ENCODE results near the gene ZNF74.
A peak's percentile ranks its signal among the peaks of the same experiment; 100 is the strongest.
"Not testable (repeated sequence)": the region's sequence is repeated elsewhere in the genome, so short reads cannot be mapped to it uniquely, and the experiment has no call there.

The ZNF74 gene

DNA sequence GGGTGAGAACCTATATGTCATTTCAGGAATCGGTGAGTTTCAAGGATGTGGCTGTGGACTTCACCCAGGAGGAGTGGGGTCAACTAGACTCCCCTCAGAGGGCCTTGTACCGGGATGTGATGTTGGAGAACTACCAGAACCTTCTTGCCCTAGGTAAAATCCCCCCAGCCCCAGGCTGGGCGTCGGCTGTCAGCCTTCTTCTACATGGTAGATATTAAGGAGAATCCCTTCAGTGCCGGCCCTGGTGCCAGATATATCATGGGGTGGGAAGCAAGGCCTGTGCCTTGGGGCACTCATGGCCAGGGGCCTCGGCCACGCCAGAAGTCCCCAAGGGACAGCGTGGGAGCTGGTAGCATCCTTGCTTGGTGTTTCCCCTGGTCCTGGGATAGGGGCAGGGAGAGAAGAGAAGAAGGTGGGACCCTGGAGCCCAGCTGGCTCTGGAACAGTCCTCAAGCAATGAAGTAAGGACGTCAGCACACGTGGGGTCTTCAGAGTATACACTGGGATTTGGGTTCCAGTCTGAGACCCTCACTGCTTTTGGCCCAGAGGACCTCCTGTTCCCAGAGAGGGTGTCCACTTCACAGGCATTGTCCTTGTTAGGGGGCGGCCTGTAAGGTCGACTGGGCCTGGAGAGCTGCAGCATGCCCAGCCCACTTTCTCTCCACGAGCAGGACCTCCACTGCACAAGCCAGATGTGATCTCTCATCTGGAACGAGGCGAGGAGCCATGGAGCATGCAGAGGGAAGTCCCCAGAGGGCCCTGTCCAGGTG lies 6.8 kb downstream of the ZNF74 start:
- no peak for DNase-seq (ENCODE audit: low spot score)

DNA sequence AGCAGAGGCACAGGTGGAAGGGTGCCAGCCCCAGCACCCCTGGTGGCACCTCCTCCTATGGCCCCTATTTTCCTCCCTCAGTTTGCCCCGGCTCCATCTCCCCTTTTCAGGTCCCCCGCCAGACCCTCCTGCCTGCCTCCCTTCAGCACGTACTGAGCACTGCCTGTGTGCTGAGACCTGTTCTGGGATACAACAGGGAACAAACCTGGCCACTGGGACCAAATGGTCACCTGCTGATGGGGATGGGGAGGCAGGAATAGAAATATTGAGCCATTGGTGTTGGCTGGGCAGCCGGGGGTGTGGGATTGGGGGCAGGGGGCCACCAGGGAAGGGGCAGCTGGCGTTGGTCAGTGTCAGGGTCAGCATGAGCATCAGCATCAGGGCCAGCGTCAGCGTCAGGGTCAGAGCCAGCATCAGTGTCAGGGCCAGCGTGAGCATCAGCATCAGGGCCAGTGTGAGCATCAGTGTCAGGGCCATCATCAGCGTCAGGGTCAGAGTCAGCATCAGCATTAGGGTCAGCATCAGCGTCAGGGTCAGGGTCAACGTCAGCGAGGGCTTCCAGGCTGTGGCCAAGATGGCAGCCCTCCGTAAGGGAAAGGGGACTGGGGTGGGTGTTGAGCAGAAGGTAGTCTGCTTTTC lies 7.5 kb downstream of the ZNF74 start:
- DNase-seq (ENCODE audit: low spot score), result no peak

DNA sequence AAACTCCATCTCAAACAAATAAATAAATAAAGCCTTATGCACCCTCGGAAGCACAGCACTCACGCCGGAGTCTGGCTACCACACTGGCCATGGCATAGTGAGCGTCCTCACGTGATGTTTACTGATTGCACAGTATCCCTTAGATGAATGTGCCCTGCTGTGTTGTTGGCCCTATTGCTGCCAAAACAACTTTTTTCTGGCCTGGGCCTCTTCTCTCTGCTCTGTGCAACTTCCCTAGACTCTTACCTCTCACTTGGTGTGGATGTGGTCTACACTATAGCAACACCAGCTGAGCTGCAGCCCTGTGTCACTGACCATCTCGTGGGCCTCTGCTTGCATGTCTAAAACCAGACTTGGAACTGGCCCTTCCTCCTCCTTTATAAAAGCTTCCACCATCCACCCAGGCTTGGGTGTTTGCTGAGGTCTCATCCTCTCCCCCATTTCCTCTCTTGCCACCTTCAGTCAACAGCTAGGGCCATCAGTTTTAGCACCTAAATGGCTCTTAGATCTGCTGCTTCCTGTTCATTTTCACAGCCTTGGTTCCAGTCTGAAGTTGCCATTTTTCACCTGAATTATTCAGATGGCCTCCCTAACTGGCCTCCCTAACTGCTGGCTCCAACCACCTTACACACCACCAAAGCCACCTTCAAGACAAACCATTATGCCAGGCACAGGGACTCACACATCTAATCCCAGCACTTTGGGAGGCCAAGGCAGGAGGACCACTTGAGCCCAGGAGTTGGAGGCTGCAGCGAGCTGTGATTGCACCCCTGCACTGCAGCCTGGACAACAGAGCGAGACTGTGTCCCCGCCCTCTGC lies 9.2 kb downstream of the ZNF74 start:
- DNase-seq (ENCODE audit: low spot score), result no peak

DNA sequence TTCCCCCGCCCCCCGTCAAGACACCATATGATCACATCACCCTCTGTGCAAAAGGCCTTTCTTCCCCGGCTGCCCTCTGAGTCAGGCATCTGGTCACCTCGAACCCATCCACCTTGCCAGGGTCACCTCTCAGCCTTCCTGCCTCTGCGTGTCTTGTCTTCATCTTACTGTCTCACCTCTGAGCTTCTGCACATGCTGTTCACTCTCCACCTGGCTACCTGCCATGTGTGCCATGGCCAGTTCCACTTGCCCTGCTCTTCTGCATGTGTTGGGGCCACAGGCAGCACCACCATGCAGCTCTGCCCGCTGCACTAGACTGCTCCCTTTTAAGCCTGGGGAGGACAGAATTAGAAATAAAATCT lies 9.8 kb downstream of the ZNF74 start:
- DNase-seq (ENCODE audit: low spot score), result no peak

DNA sequence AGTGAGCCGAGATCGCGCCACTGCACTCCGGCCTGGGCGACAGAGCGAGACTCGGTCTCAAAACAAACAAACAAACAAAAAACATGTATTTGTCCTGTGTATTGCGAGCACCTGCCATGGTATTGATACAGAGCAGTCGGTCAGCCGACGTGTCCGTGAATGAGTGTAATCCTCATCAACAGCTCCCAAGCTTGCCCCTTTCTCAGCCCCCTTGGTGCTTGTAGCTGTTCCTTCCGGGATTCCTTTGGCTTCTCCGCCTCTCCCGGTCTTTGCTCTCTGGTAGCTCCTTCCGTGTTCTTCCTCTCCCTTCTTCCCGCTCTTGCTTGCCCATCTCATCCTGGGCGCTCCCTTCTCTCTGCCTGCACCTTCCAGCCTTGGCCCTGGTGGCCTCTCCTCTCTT lies 10.9 kb downstream of the ZNF74 start:
- DNase-seq (ENCODE audit: low spot score), result no peak

DNA sequence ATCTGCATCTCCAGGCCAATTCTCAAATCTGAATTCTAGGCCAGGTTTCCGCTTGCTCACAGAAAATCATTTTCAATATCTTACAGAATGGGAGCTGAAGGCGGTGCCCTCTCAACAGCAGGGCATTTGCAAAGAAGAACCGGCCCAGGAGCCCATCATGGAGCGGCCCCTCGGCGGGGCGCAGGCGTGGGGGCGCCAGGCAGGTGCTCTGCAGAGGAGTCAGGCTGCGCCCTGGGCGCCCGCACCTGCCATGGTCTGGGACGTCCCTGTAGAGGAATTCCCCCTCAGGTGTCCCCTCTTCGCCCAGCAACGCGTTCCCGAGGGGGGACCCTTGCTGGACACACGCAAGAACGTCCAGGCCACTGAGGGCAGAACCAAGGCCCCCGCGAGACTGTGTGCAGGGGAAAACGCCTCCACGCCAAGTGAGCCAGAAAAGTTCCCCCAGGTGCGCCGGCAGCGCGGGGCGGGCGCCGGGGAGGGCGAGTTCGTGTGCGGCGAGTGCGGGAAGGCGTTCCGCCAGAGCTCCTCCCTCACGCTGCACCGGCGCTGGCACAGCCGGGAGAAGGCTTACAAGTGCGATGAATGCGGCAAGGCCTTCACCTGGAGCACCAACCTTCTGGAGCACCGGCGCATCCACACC lies 11.5 kb downstream of the ZNF74 start:
- no peak for DNase-seq (ENCODE audit: low spot score)

DNA sequence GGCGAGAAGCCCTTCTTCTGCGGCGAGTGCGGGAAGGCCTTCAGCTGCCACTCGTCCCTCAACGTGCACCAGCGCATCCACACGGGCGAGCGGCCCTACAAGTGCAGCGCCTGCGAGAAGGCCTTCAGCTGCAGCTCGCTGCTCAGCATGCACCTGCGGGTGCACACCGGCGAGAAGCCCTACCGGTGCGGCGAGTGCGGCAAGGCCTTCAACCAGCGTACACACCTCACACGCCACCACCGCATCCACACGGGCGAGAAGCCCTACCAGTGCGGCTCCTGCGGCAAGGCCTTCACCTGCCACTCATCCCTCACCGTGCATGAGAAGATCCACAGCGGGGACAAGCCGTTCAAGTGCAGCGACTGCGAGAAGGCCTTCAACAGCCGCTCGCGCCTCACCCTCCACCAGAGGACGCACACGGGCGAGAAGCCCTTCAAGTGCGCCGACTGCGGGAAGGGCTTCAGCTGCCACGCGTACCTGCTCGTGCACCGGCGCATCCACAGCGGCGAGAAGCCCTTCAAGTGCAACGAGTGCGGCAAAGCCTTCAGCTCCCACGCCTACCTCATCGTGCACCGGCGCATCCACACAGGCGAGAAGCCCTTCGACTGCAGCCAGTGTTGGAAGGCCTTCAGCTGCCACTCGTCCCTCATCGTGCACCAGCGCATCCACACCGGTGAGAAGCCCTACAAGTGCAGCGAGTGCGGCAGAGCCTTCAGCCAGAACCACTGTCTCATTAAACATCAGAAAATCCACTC lies 12.2 kb downstream of the ZNF74 start:
- DNase-seq (ENCODE audit: low spot score), result no peak

DNA sequence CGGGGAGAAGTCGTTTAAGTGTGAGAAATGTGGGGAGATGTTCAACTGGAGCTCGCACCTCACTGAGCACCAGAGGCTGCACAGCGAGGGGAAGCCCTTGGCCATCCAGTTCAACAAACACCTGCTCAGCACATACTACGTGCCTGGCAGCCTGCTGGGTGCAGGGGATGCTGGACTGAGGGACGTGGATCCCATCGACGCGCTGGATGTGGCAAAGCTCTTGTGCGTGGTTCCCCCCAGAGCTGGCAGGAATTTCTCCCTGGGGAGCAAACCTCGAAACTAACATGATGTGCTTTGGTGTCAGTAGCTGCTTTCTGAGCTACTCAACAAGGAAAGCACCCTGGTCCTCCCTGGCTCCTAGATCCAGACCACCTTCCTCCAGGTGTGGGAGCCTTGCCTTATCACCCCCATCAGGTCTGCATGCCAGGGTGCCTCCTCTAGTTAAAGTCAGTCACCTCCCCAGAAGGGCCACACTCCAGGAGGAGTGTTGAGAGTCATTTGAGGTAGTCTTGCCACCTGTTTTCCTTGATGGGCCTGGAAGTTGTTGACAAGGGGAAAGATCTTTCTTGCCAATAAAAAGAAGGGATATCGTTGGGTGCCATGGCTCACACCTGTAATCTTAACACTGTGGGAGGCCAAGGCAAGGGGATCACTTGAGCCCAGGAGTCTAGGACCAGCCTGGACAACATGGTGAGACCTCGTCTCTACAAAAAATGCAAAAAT lies 12.9 kb downstream of the ZNF74 start:
- no peak for DNase-seq (ENCODE audit: low spot score)

DNA sequence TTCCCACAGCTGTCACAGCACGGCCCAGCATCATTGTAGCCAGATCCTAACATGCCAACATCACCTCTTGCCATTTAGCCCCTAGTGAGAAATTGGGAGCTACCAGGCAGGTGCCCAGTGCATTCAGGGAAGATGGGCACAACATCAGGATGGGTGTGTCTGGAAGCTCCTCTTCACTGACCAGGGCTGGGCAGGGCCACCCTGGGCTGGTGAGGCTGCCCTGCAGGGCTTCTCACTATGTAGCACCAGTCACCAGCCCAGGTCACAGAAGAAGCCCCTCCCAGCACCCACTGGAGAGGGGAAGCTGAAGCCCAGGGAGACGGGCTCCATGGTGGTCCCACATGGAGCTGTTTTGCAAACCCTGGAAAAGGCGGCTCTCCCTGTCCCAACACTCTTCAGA lies 13.9 kb downstream of the ZNF74 start:
- DNase-seq (ENCODE audit: low spot score), result no peak

DNA sequence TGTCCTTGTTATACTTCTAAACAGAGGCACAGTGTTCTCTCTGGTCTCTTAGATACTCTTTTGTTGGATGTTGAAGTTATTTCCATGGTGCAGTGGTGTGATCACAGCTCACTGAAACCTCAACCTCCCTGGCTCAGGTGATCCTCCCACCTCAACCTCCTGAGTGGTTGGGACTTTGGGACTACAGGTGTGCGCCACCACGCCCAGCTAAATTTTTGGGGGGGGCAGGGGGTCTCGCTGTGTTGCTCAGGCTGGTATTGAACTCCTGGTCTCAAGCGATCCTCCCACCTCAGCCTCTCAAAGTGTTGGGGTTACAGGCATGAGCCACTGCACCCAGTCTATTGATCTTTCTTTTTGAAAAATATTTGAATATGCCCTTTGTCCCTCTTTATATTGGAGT lies 14.9 kb downstream of the ZNF74 start:
- DNase-seq (ENCODE audit: low spot score), result no peak

DNA sequence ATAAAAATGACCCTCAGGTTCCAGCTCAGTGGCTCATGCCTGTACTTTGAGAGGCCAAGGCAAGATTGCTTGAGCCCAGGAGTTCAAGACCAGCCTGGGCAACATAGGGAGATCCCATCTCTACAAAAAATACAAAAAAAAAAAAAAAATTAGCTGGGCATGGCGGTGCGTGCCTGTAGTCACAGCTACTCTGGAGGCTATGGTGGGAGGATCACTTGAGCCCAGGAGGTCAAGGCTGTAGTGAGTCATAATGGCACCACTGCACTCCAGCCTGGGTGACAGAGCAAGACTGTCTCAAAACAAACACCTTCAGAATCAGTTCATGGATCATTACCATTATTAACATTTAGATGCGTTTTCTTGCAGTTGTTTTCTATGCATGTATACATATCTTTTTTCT lies 15.4 kb downstream of the ZNF74 start:
- not testable (repeated sequence) for DNase-seq (ENCODE audit: low spot score)

DNA sequence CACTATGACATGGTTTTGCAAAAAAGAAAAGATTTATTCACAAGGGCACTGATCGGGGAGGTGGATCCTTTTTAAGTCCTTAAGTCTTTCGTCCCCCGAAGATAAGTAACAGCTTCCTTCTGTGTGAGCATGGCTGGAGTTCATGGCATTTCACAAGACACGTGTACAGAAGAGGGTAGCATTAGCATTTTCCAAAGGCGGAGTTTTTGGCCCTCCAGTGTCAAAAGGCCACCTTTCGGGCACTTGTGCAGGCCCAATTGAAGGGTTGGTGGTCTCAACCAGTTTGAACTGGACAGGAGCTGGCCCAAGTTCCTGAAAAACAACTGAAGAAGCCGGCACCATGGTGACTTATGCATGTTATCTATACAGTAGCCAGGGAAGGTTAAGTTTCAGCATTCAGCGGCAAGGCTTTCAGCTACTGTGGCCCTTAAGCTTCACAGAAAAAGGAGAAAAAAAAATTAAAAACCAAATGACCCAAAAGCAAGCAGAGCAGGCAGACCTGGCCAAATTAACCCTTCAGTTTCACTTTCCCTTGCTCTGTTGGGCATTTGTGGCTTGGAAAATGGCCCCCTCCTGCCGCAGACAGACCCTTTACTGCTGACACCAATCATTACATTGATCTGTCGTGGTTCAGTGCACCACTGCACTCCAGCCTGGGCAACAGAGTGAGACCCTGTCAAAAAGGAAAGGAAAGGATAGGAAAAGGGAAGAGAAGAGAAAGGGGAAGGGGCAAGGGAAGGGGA lies 18.7 kb downstream of the ZNF74 start:
- no peak for DNase-seq (ENCODE audit: low spot score)

DNA sequence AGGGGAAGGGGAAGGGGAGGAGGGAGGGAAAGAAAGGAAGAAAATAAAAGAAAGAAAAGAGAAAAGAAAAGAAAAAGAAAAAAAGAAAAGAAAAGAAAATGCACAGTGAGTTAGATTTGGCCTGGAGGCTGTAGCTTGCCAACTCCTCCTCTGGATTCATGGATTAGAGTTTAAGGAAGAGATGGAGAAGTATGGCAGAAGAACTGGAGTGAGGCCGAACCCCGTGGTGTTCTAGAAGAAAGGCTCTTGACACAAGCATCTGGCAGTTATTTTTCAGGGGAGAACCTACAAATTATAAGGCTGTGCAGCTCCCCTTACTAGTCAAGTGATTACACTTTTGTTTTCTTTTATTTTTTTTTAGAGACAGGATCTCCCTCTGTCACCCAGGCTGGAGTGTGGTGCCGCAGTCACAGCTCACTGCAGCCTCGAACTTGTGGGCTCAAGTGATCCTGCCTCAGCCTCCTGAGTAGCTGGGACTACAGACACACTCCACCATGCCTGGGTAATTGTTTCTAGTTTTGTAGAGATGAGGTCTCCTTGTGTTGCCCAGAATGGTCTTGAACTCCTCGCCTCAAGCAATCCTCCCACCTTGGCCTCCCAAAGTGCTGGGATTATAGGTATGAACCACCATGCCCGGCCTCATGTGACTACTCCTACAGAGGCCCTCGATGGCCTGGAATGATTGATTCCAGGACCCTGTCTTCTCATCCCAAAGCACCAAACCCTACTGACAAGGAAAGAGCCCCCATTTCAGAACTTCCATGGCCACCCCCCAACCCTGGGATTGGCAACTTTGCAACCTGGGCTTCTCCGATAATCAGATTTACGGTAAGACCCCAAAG lies 19.5 kb downstream of the ZNF74 start:
- no peak for DNase-seq (ENCODE audit: low spot score)

DNA sequence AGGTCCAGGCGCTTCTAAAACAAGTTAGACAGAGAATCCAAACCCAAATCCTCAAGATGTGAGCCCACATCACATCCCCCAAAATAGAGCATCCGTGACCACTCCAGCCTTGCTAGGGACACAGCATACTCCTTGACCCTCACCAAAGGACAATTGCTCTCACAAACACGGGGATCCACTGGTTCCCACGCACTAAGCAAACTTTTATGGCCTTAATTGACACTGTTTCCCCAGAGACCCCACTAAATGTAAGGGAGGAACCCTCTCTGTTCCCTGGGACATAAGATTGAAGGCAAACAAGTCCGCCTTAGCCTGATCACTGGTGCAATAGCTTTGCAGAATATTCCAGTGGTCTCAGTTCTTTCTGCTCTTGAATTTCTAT lies 20.1 kb downstream of the ZNF74 start:
- no peak for DNase-seq (ENCODE audit: low spot score)

DNA sequence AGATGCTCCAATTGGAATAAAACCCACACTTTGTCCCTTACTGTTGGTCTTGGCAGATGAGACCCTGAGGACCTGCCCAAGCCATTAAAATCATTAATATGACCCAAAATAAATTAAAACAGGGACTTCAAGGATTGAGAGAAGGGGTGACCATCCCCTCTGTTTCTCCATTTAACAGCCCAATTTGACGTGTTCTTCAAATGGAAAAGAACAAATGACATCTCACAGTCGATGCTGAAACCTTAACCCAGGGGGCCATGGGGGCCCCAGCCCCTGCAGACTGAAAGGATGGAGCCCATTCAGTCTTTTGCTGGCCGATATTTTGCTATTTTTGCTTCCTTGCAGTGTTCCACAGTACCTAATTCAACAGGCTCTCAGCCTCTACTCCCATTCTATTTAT lies 20.5 kb downstream of the ZNF74 start:
- DNase-seq (ENCODE audit: low spot score), result no peak

DNA sequence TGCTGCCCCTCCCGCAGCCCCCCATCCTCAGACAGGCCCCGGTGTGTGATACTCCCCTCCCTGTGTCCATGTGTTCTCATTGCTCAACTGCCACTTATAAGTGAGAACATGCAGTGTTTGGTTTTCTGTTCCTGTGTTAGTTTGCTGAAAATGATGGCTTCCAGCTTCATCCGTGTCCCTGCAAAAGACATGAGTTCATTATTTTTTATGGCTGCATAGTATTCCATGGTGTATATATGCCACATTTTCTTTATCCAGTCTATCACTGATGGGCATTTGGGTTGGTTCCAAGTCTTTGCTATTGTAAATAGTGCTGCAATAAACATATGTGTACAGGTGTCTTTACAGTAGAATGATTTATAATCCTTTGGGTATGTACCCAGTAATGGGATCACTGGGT lies 21.3 kb downstream of the ZNF74 start:
- not testable (repeated sequence) for DNase-seq (ENCODE audit: low spot score)

DNA sequence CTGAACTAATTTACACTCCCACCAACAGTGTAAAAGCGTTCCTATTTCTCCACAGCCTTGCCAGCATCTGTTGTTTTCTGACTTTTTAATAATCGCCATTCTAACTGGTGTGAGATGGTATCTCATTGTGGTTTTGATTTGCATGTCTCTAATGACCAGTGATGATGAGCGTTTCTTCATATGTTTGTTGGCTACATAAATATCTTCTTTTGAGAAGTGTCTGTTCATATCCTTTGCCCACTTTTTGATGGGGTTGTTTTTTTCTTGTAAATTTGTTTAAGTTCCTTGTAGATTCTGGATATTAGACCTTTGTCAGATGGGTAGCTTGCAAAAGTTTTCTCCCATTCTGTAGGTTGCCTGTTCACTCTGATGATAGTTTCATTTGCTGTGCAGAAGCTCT lies 21.7 kb downstream of the ZNF74 start:
- not testable (repeated sequence) for DNase-seq (ENCODE audit: low spot score)

DNA sequence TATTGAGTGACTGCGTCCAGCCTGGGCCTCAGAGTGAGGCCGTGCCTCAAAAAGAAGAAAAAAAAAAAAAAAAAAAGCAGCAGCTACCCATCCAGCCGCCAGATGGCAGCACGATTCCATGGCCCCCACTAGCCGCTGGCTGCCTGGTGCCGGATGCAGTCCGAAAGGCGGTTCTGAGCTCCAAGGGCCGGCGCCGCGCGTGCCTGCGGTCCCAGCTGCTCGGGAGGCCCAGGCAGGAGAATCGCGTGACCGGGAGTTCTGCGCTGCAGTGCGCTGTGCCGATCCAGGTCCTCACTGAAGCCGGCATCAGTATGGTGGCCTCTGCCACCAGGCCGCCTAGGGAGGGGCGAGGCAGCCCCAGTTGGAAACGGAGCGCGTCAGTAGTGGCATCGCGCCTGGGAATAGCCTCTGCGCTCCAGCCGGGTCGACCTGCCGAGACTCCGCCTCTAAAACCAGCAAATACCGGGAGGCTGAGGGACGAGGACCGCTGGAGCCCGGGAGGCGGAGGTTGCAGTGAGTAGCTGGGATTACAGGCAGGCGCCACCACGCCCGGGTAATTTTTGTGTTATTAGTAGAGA lies 24.3 kb downstream of the ZNF74 start:
- peak; percentile 74 for DNase-seq (ENCODE audit: low spot score)

DNA sequence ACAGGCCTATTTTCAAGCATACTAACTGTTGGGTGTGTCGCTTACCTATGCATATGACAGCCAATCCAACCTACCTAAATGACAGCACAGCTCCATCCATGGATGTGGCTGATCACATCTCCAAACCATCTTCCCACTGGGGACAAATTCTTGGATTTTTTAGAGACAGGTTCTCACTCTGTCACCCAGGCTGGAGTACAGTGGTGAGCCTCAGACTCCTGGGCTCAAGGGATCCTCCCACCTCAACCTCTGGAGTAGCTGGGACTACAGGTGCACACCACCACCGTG lies 25.7 kb downstream of the ZNF74 start:
- DNase-seq (ENCODE audit: low spot score), result no peak
